PC-3 (cell line): ENCODE results near the gene ALDH3A2. TPM values are rescaled to one million over a fixed set of nuclear protein-coding genes. Genes with fewer than 3 reads are reported as not detected.
"Not testable (repeated sequence)": the region's sequence is repeated elsewhere in the genome, so short reads cannot be mapped to it uniquely, and the experiment has no call there.

Experiments used
- ATAC-seq: fragments of 200-7000 bp; cut with Tn5 transposase; 2 replicates; pipeline ENCODE4 v1.9.1; 2020; ENCODE audit warnings: mild to moderate bottlenecking, moderate library complexity
- BruUV-seq: library from RNA; stranded (reverse); fragments of 400-500 nt; replicated peaks from 2 replicates; lab custom pipeline; 2021; lab: Mats Ljungman, UMichigan
- CTCF ChIA-PET: fragments of 300-600 bp; sonication (Branson Sonifier 250); formaldehyde crosslinking; loops from one replicate; lab custom pipeline; 2022; ENCODE audit warnings: antibody characterized with exemption; lab: Charles Lee
- POLR2A ChIA-PET: fragments of 300-600 bp; sonication (Branson Sonifier 250); formaldehyde crosslinking; loops from one replicate; lab custom pipeline; 2022; ENCODE audit warnings: antibody characterized with exemption; ENCODE audit not compliant: unreplicated experiment; lab: Charles Lee
- DNase-seq: peaks from one replicate; pipeline ENCODE4 v3.0.0-alpha.2; 2015
- H2AFZ ChIP-seq: fragments of 300-600 bp; sonication (generic); 2 replicates; pipeline ENCODE4 v1.6.0; 2016; ENCODE audit warnings: antibody characterized with exemption, low read length
- H3F3A ChIP-seq: fragments of 300-600 bp; sonication (generic); one replicate; pipeline ENCODE4 v1.6.0; 2017; ENCODE audit warnings: antibody characterized with exemption, low read length, control low read depth, mild to moderate bottlenecking; ENCODE audit not compliant: unreplicated experiment
- H3K27ac ChIP-seq: fragments of 300-600 bp; sonication (generic); 2 replicates; pipeline ENCODE4 v1.5.1; 2016; ENCODE audit warnings: mild to moderate bottlenecking, low read length
- H3K27me3 ChIP-seq: fragments of 300-600 bp; sonication (generic); 2 replicates; pipeline ENCODE4 v1.6.1; 2016; ENCODE audit warnings: low read length, mixed read lengths
- H3K36me3 ChIP-seq: fragments of 300-600 bp; sonication (generic); 2 replicates; pipeline ENCODE4 v1.6.1; 2016; ENCODE audit warnings: low read depth, mixed run types, low read length, mixed read lengths
- H3K4me1 ChIP-seq: fragments of 300-600 bp; sonication (generic); 2 replicates; pipeline ENCODE4 v1.5.1; 2016; ENCODE audit warnings: low read length; ENCODE audit not compliant: insufficient read depth
- H3K4me2 ChIP-seq: fragments of 300-600 bp; sonication (generic); 2 replicates; pipeline ENCODE4 v1.6.0; 2016; ENCODE audit warnings: low read length
- H3K4me3 ChIP-seq: fragments of 300-600 bp; sonication (generic); 2 replicates; pipeline ENCODE4 v1.5.1; 2016; ENCODE audit warnings: mild to moderate bottlenecking, low read length, mixed read lengths
- H3K79me2 ChIP-seq: fragments of 300-600 bp; sonication (generic); 2 replicates; pipeline ENCODE4 v1.6.1; 2017; ENCODE audit warnings: low read length, mixed read lengths
- H3K9ac ChIP-seq: fragments of 300-600 bp; sonication (generic); 2 replicates; pipeline ENCODE4 v1.6.0; 2016; ENCODE audit warnings: mild to moderate bottlenecking, low read length
- H3K9me2 ChIP-seq: fragments of 300-600 bp; sonication (generic); replicated peaks from 2 replicates; pipeline ENCODE4 v1.6.1; 2016; ENCODE audit warnings: mixed run types, low read length, mixed read lengths
- H3K9me3 ChIP-seq: fragments of 300-600 bp; sonication (generic); 2 replicates; pipeline ENCODE4 v1.6.1; 2016; ENCODE audit warnings: low read length, mixed read lengths
- H4K20me1 ChIP-seq: fragments of 300-600 bp; sonication (generic); 2 replicates; pipeline ENCODE4 v1.6.1; 2016; ENCODE audit warnings: low read length, mixed read lengths
- EZH2 ChIP-seq: fragments of 300-600 bp; sonication (generic); IDR thresholded peaks from one replicate; pipeline ENCODE4 v1.6.1; 2017; ENCODE audit warnings: antibody characterized with exemption, mild to moderate bottlenecking, low read length; ENCODE audit not compliant: unreplicated experiment
- EZH2phosphoT487 ChIP-seq: fragments of 300-600 bp; sonication (generic); IDR thresholded peaks from 2 replicates; pipeline ENCODE4 v1.6.1; 2018; ENCODE audit warnings: mild to moderate bottlenecking, antibody characterized with exemption, low read length, borderline replicate concordance
- intact Hi-C: fragments of 100-400 bp; cut with micrococcal nuclease; formaldehyde crosslinking; loops from 2 replicates; pipeline ENCODE4 v1.9.0; 2023
- total RNA-seq: library from RNA; depleted of rRNA; stranded (reverse); fragments of >200 nt; gene quantifications from 2 replicates; pipeline ENCODE4 v1.2.3, GENCODE V29; 2014
- TF ChIP-seq, protein P1 (sequence below): fragments of 300-600 bp; sonication (generic); conservative IDR thresholded peaks from 2 replicates; pipeline ENCODE4 v1.5.1; 2017; ENCODE audit warnings: antibody characterized with exemption, low read depth, mild to moderate bottlenecking, low read length

ALDH3A2 gene
- total RNA-seq, 1 experiment from 2014 or later, result 125 TPM

DNA sequence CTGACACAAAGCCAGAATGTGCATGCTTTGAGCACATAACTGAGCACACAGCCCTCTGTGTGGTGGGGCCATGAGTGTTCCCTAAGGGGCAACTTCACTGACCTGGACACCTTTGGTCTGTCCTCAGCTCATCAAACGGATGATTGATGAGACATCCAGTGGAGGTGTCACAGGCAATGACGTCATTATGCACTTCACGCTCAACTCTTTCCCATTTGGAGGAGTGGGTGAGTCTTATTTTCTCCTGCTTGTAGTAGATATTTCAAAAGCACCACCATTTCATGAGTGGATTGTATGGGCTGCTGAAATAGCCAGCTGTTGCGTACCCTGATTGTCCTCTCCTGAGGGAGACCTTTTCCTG, 16.2 kb downstream of the ALDH3A2 start:
- Histone ChIP-seq H3F3A (no peaks in the 10 kb centered on the region), H3K4me3 (no peak overlapping the region), H3K9me3 (no peaks in the 10 kb centered on the region), H3K79me2 (peaks cover 11% of the 10 kb centered on the region), H2AFZ (no peak overlapping the region), H3K9me2 (no peaks in the 10 kb centered on the region), H3K9ac (no peak overlapping the region), H3K36me3 (peaks cover 43% of the 10 kb centered on the region), H3K4me2 (no peak overlapping the region), H3K27ac (no peak overlapping the region), H4K20me1 (no peaks in the 10 kb centered on the region), H3K27me3 (no peaks in the 10 kb centered on the region), H3K4me1 (peaks cover 13% of the 10 kb centered on the region)
- intact Hi-C loops, result no loop called here
- POLR2A ChIA-PET, result interaction anchor here (0.6 kb wide), 1 partner anchor 23 kb away, joined by 4 read pairs; no protein-coding TSS in a partner anchor
- CTCF ChIA-PET, result no interaction called here
- no TSS peak for BruUV-seq
- DNase-seq (no peak), ATAC-seq (no peak)
- TF ChIP-seq EZH2, result no peak
- no peak for TF ChIP-seq EZH2phosphoT487
- TF ChIP-seq, protein P1, sequence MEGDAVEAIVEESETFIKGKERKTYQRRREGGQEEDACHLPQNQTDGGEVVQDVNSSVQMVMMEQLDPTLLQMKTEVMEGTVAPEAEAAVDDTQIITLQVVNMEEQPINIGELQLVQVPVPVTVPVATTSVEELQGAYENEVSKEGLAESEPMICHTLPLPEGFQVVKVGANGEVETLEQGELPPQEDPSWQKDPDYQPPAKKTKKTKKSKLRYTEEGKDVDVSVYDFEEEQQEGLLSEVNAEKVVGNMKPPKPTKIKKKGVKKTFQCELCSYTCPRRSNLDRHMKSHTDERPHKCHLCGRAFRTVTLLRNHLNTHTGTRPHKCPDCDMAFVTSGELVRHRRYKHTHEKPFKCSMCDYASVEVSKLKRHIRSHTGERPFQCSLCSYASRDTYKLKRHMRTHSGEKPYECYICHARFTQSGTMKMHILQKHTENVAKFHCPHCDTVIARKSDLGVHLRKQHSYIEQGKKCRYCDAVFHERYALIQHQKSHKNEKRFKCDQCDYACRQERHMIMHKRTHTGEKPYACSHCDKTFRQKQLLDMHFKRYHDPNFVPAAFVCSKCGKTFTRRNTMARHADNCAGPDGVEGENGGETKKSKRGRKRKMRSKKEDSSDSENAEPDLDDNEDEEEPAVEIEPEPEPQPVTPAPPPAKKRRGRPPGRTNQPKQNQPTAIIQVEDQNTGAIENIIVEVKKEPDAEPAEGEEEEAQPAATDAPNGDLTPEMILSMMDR, result no peak

DNA sequence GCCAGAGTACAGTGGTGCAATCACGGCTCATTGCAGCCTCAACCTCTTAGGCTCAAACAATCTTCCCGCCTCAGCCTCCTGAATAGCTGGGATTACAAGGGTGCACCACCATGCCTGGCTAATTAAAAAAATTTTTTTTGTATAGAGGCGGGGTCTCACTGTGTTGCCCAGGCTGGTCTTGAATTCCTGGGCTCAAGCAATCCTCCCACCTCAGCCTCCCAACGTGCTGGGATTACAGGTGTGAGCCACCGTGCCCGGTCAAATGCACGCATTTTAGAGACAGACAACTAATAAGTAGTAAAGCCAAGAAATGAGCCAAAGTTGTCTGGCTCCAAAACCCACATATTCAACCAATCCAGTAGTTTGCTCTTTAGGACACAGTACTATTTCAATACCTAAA, 21.1 kb downstream of the ALDH3A2 start:
- H3K9me2 ChIP-seq, H3K27ac ChIP-seq, H3K27me3 ChIP-seq, H3K79me2 ChIP-seq, H3K4me2 ChIP-seq, H3K4me3 ChIP-seq, H3K9me3 ChIP-seq, BruUV-seq, H2AFZ ChIP-seq, H3K9ac ChIP-seq, POLR2A ChIA-PET, CTCF ChIA-PET, H3F3A ChIP-seq, H4K20me1 ChIP-seq, ATAC-seq, DNase-seq: not testable (repeated sequence)
- intact Hi-C loops, result loop anchor here (10.0 kb wide), 1 partner anchor 155 kb away; no protein-coding TSS in a partner anchor
- Histone ChIP-seq H3K4me1 (peaks cover 12% of the 10 kb centered on the region), H3K36me3 (peaks cover 13% of the 10 kb centered on the region)

DNA sequence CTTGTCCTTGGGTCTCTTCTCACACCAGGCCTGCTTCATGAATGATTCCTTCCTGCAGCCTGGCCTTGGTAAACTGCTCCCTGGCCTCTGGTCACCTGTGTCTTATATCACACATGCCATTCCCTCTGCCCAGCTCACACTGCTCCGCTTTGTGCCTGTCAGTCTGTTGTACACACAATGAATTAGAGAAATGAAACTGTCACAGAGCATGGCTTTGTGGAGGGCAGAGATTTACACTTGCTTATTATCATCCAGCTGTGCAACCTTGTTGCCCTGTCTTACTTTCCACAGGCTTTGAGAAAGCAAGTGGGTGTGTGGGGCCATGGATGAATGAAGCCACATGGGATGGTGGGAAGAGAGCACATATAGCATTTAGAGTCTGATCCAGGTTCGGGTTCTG, 22.4 kb downstream of the ALDH3A2 start:
- intact Hi-C loops, result loop anchor here (10.0 kb wide), 1 partner anchor 156 kb away; no protein-coding TSS in a partner anchor
- Histone ChIP-seq H3K4me2 (no peak overlapping the region), H3K4me3 (no peak overlapping the region), H3K9me3 (no peaks in the 10 kb centered on the region), H3K27me3 (no peaks in the 10 kb centered on the region), H3K27ac (no peak overlapping the region), H3K9me2 (no peaks in the 10 kb centered on the region), H3K79me2 (no peaks in the 10 kb centered on the region), H3F3A (no peaks in the 10 kb centered on the region), H4K20me1 (no peaks in the 10 kb centered on the region), H2AFZ (no peak overlapping the region), H3K36me3 (peaks cover 16% of the 10 kb centered on the region), H3K9ac (no peak overlapping the region), H3K4me1 (peaks cover 12% of the 10 kb centered on the region)
- POLR2A ChIA-PET, result no interaction called here
- CTCF ChIA-PET, result no interaction called here
- ATAC-seq, result no peak
- no TSS peak for BruUV-seq
- DNase-seq, result no peak
- TF ChIP-seq, protein P1, result no peak
- TF ChIP-seq EZH2 (no peak), EZH2phosphoT487 (no peak)
